ENCODE data around the gene CEBPB.
"Not testable (repeated sequence)": the region's sequence is repeated elsewhere in the genome, so short reads cannot be mapped to it uniquely, and the experiment has no call there.

CEBPB gene

GRCh38 chr20:50193836-50194421 is 3.3 kb downstream of the CEBPB start:
- no peak for DNase-seq

GRCh38 chr20:50194422-50194830 is 3.8 kb downstream of the CEBPB start:
- DNase-seq: no peak

GRCh38 chr20:50194831-50195523 is 4.3 kb downstream of the CEBPB start:
- no peak for DNase-seq

- DNase-seq: no peak
Observed at GRCh38 chr20:50195524-50196120, 5.0 kb downstream of the CEBPB start.

GRCh38 chr20:50196248-50196647 is 5.6 kb downstream of the CEBPB start:
- DNase-seq: no peak

- no peak for DNase-seq
Observed at GRCh38 chr20:50196896-50197295, 6.3 kb downstream of the CEBPB start.

GRCh38 chr20:50197463-50198179 is 7.0 kb downstream of the CEBPB start:
- no peak for DNase-seq

GRCh38 chr20:50198180-50198666 is 7.6 kb downstream of the CEBPB start:
- DNase-seq: no peak

GRCh38 chr20:50198716-50199115 is 8.1 kb downstream of the CEBPB start:
- DNase-seq: no peak

GRCh38 chr20:50199703-50200102 is 9.1 kb downstream of the CEBPB start:
- DNase-seq: no peak

GRCh38 chr20:50200482-50201104 is 10.0 kb downstream of the CEBPB start:
- DNase-seq: no peak

GRCh38 chr20:50201710-50202109 is 11.1 kb downstream of the CEBPB start:
- DNase-seq: not testable (repeated sequence)

- no peak for DNase-seq
Observed at GRCh38 chr20:50202677-50203076, 12.0 kb downstream of the CEBPB start.

- DNase-seq: no peak
Observed at GRCh38 chr20:50203951-50204937, 13.6 kb downstream of the CEBPB start.

- DNase-seq: no peak
Observed at GRCh38 chr20:50207026-50207425, 16.4 kb downstream of the CEBPB start.

- DNase-seq: no peak
Observed at GRCh38 chr20:50208085-50208491, 17.5 kb downstream of the CEBPB start.

GRCh38 chr20:50208815-50209214 is 18.2 kb downstream of the CEBPB start:
- not testable (repeated sequence) for DNase-seq

- no peak for DNase-seq
Observed at GRCh38 chr20:50210066-50210619, 19.5 kb downstream of the CEBPB start.

GRCh38 chr20:50211091-50211490 is 20.5 kb downstream of the CEBPB start:
- DNase-seq: no peak

GRCh38 chr20:50213531-50214106 is 23.0 kb downstream of the CEBPB start:
- no peak for DNase-seq
